GM21576 (cell line): ENCODE measurements around the gene CCDC57.

Experiments
- ATAC-seq: cut with Tn5 transposase; IDR thresholded peaks from one replicate; pipeline ENCODE4 v1.9.1; 2021; ENCODE audit warnings: mild to moderate bottlenecking, moderate library complexity; ENCODE audit not compliant: unreplicated experiment

Gene CCDC57

GRCh38 chr17:82070611-82071010 lies 142.0 kb downstream of the CCDC57 start:
- no peak for ATAC-seq

- ATAC-seq = peak; percentile 61
Measured at GRCh38 chr17:82065638-82066303, 146.9 kb downstream of the CCDC57 start, which contains the start of gene DUS1L. Gene DUS1L, minus strand, starts transcription at chr17:82065804. Its CDS starts 745 bp downstream, at chr17:82065059.

- no peak for ATAC-seq
Measured at GRCh38 chr17:82065193-82065637, 147.4 kb downstream of the CCDC57 start.

GRCh38 chr17:82064433-82065192 lies 148.0 kb downstream of the CCDC57 start:
- no peak for ATAC-seq

GRCh38 chr17:82063424-82064415 lies 148.9 kb downstream of the CCDC57 start:
- no peak for ATAC-seq

GRCh38 chr17:82062984-82063368 lies 149.7 kb downstream of the CCDC57 start:
- no peak for ATAC-seq

GRCh38 chr17:82062076-82062983 lies 150.3 kb downstream of the CCDC57 start:
- no peak for ATAC-seq

- no peak for ATAC-seq
Measured at GRCh38 chr17:82061047-82061925, 151.4 kb downstream of the CCDC57 start.

GRCh38 chr17:82060614-82061013 lies 152.0 kb downstream of the CCDC57 start:
- no peak for ATAC-seq

GRCh38 chr17:82060001-82060380 lies 152.7 kb downstream of the CCDC57 start:
- ATAC-seq = no peak

- ATAC-seq = no peak
Measured at GRCh38 chr17:82059272-82060000, 153.2 kb downstream of the CCDC57 start.

- no peak for ATAC-seq
Measured at GRCh38 chr17:82058855-82059249, 153.8 kb downstream of the CCDC57 start.

- no peak for ATAC-seq
Measured at GRCh38 chr17:82058230-82058854, 154.3 kb downstream of the CCDC57 start.

- ATAC-seq = no peak
Measured at GRCh38 chr17:82056729-82057621, 155.7 kb downstream of the CCDC57 start.

- ATAC-seq = no peak
Measured at GRCh38 chr17:82055965-82056728, 156.5 kb downstream of the CCDC57 start.
